GM19351 (cell line): Measurements from ENCODE around the gene HADHB.
A peak's percentile ranks its signal among the peaks of the same experiment; 100 is the strongest.

ENCODE experiments used
- ATAC-seq: cut with Tn5 transposase; IDR thresholded peaks from one replicate; pipeline ENCODE4 v1.9.1; 2021; ENCODE audit warnings: mild to moderate bottlenecking, moderate library complexity; ENCODE audit not compliant: unreplicated experiment

The HADHB gene

DNA sequence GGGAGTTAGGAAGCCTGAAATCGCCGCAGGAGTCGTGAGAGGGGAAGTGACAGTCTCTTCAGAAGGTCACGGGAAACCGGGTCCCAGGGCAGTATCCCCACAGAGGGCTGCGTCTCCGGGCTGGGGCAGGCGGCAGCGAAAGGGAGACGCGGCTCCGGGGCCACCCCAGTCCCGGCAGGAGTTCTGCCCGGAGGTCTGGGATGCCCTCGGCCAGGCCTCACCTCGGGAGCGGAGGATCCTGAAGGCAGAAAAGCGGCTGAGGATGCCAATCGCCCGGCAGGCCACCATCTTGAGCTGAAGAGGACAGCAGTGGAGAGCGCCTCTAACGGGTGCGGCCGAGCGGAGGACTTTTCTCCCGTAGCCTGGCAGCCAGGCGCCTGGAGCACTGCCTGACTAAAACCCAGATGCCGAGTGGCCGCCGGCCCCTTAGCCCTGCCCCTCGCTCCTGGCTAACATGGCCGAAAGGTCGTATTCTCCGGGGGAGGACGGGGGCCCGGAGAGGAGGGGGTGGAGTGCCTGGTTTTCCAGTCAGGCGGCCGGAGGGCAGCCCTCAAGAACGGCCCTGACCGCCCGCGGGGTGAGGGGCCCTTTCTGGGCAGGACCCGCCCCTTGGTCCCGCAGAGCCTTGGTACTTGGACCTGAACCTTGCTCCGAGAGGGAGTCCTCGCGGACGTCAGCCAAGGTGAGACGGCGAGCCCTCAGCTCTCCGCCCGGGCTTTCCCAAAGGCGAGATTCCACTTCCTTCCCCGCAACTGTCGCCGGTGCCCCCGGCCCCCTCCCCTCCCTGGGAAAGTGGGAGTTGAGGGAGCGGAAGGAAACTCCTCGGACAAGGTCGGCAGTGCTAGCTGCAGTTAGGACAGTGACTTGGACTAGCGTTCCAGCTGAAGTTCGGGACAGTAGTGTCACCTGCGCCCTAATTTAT is at the start of gene HADHB, which contains the start of gene HADHA:
HADHB (plus strand) TSS at position 631 of the 922 bp plus-strand sequence. CDS start 9,316 bp downstream, outside the sequence.
HADHA (minus strand) TSS at position 324 of the 922 bp plus-strand sequence; CDS start at position 288, 36 bp downstream.
- peak; percentile 62 for ATAC-seq

GRCh38 chr2:26195040-26195984 is 49.4 kb upstream of the HADHB start:
- ATAC-seq = no peak

- no peak for ATAC-seq
Measured at GRCh38 chr2:26196683-26197418, 47.9 kb upstream of the HADHB start.

DNA sequence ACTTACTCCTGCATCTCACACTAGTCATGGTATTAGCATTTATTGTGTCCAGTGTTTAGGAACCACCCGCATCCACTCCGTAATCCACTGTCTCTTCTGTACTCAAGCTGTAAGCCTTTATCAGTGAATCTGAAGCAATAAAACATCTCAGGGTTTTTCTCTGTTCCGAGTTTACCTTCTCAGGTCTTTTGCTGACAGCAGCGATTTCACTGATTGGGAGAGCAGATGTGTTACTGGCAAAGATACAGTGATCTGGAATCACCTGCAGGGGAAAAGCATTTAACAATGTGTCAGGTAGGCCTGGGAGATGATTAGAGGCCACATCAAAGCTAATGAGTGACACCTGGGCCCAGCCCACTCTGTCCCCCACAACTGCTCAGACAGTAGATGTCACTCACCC is 47.2 kb upstream of the HADHB start:
- no peak for ATAC-seq

GRCh38 chr2:26202981-26203490 is 41.7 kb upstream of the HADHB start:
- no peak for ATAC-seq

DNA sequence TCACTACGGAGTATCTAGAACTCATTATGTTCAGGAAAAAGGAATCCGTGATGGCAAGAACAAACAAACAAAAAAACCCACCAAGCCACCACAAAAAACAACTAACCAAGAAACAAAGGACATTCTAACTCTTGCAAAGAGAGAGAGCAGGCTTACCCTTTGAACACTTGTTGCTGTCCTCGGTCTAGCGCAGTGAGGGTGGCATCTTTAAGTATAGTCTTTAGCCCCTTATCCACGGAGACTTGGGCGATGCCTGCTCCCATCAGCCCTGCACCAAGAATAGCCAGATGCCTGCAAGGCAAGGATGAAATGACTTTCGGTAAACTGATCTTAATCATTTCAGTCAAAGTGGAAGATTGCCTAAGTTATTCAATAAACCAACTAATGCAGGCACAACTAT is 40.8 kb upstream of the HADHB start:
- no peak for ATAC-seq

DNA sequence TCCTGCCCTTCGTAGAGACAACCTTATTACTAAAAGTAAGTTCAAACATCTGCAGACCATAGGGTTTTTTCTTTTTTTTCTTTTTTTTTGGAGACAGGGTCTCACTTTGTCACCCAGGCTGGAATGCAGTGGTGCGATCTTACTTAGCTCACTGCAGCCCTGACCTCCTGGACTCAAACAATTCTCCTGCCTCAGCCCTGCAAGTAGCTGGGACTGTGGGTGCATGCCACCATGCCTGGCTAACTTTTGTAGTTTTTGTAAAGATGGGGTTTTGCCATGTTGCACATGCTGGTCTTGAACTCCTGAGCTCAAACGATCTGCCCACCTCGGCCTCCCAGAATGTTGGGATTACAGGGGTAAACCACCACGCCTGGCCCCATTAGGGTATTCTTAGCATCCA is 32.7 kb upstream of the HADHB start:
- ATAC-seq = no peak

DNA sequence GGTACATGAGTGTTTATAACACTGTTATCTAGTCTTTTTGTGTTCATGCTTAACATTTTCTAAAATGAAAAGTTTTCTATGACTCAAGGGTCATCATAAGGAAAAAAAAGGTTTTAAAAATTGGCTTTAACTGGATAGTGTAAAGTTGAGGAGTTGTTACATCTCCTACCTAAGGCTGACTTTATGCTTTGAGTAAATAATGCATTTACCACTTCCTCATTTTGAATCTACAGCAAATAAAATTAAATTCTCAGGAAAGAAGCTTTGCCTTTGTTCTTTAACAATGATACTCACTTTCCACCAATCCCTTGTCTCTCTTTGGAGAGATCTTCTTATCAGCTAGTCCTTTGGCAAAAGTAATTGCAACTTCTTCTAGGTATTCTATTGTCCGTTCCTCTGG is 30.0 kb upstream of the HADHB start:
- no peak for ATAC-seq

DNA sequence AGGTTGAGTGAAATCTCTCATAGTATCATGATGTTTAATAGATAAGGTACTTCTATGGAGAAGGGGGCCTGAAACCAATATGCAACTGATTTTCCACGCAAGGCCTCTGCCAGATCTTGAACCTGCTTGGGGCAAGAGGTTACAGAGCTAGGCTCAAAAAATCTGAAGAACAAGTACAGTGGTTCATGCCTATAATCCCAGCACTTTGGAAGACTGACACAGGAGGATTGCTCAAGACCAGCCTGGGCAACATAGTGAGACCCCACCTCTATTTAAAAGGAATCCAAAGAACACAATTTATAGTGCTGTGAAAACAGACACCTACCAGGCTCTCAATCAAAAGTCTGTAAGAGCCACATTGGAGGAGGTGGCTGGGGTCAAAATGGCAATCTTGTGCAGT is 28.9 kb upstream of the HADHB start:
- ATAC-seq = no peak

- ATAC-seq = no peak
Measured at GRCh38 chr2:26216587-26216986, 28.2 kb upstream of the HADHB start.

GRCh38 chr2:26217720-26218119 is 27.0 kb upstream of the HADHB start:
- ATAC-seq = no peak

GRCh38 chr2:26223018-26223417 is 21.7 kb upstream of the HADHB start:
- no peak for ATAC-seq

DNA sequence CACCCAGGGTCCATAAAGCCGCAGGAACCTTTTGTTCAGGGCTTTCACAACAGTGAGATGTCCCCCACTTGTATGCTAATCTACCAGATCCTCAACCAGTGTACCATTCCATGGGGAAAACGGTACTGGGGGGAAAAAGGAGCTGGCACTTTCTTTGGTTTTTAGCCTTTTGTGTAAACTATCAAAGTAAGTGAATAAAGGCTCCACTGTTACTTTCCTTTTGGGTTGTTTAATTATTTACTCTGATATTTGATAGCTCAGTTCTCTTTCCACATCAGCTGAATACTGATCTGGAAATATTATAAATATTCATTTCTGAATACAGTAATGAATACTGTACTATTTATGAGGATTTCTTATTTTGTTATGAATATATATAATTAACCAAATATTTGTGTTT is 20.6 kb upstream of the HADHB start:
- ATAC-seq = no peak

- ATAC-seq = no peak
Measured at GRCh38 chr2:26229595-26229994, 15.1 kb upstream of the HADHB start.

DNA sequence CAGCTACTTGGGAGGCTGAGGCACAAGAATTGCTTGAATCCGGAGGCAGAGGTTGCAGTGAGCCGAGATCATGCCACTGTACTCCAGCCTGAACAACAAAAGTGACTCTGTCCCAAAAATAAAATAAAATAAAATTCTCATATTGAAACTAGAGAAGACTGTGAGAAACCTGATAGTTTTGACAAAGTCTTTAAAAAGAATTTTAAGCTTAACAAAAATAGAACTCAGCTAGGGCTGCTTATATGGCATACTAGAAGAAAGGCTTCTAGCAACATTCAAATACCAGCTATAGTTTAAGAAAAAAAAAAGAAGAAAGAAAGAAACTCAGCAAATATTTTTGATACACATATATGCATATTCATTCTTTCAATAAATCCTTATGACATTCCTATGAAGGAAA is 13.9 kb upstream of the HADHB start:
- ATAC-seq = no peak

DNA sequence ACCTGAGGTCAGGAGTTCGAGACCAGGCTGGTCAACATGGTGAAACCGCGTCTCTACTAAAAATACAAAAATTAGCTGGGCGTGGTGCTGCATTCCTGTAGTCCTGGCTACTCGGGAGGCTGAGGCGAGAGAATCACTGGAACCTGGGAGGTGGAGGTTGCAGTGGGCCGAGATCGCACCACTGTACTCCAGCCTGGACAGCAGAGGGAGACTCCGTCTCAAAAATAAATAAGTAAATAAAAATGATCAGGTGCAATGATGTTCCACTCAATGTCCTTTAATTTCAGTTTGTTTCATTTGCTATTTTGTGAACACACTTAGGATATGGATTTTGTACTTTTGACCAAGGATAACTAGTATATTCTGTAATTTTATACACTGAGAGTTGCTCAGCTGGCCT is 9.7 kb upstream of the HADHB start:
- ATAC-seq = no peak

DNA sequence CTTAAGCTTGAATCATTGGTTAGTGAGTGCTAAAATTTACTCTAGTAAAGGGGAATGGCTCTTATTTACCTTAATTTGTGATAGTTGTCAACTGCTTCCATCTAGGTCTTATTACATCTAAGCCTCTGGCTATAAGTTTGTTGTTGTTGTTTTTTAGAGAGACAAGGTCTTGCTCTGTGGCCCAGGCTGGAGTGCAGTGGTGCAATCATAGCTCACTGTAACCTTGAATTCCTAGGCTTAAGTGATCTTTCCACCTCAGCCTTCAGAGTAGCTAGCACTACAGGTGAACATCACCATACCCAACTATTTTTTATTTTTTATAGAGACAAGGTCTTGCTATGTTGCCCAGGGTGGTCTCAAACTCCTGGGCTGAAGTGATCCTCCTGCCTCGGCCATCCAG is 6.9 kb upstream of the HADHB start:
- ATAC-seq = no peak

GRCh38 chr2:26238311-26238958 is 6.3 kb upstream of the HADHB start:
- no peak for ATAC-seq

- no peak for ATAC-seq
Measured at GRCh38 chr2:26241928-26242436, 2.8 kb upstream of the HADHB start.
